Right lobe of liver (tissue), 4 donors: ENCODE results near the gene RBFOX2.
"Not testable (repeated sequence)": the region's sequence is repeated elsewhere in the genome, so short reads cannot be mapped to it uniquely, and the experiment has no call there.

Experiments
- POLR2A ChIP-seq: fragments of 450-650 bp; IDR thresholded peaks from one replicate; pipeline ENCODE4 v1.6.1; 2017; ENCODE audit warnings: antibody characterized with exemption, mild to moderate bottlenecking
- TF ChIP-seq, protein P1 (sequence below), 4 donors: fragments of 200-600 bp in 3 of 4; fragments of 450-650 bp in 1 of 4; IDR thresholded peaks; one replicate each; pipeline versions ENCODE4 v1.5.1 to v1.8.0; 2016 to 2022; ENCODE audit warnings: antibody characterized with exemption in 4 of 4, mild to moderate bottlenecking in 2 of 4
- donor health status: DM: no; HTN: no; CAD: no.
- donor health status: DM: no; HTN: no; CAD: no.
- donor health status: DM: no; HTN: yes; CAD: no.

DNA sequence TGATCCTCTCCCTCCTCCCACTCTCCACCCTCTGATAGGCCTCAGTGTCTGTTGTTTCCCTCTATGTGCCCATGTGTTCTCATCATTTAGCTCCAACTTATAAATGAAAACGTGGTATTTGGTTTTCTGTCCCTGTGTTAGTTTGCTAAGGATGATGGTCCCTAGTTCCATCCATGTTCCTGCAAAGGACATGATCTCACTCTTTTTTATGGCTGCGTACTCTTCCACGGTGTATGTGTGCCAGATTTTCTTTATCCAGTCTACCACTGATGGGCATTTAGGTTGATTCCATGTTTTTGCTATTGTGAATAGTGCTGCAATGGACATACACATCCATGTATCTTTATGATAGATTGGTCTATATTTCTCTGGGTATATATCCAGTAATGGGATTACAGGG, 15.9 kb upstream of the RBFOX2 start:
- not testable (repeated sequence) for TF ChIP-seq POLR2A
- TF ChIP-seq, protein P1, sequence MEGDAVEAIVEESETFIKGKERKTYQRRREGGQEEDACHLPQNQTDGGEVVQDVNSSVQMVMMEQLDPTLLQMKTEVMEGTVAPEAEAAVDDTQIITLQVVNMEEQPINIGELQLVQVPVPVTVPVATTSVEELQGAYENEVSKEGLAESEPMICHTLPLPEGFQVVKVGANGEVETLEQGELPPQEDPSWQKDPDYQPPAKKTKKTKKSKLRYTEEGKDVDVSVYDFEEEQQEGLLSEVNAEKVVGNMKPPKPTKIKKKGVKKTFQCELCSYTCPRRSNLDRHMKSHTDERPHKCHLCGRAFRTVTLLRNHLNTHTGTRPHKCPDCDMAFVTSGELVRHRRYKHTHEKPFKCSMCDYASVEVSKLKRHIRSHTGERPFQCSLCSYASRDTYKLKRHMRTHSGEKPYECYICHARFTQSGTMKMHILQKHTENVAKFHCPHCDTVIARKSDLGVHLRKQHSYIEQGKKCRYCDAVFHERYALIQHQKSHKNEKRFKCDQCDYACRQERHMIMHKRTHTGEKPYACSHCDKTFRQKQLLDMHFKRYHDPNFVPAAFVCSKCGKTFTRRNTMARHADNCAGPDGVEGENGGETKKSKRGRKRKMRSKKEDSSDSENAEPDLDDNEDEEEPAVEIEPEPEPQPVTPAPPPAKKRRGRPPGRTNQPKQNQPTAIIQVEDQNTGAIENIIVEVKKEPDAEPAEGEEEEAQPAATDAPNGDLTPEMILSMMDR (IDR thresholded peaks at IDR 0.05) = not testable (repeated sequence)
